AG09319 (cell line): ENCODE measurements around the gene IL1RAPL2.

Experiments
- DNase-seq: peaks from one replicate; pipeline ENCODE4 v3.0.0-alpha.2; 2010; ENCODE audit warnings: low read depth; ENCODE audit errors: extremely low read depth
- TF ChIP-seq, protein P1 (sequence below): IDR thresholded peaks from 2 replicates; pipeline ENCODE4 v1.5.1; 2011; ENCODE audit warnings: low read depth, mild to moderate bottlenecking, inconsistent platforms, low read length, moderate library complexity

IL1RAPL2 gene

DNA sequence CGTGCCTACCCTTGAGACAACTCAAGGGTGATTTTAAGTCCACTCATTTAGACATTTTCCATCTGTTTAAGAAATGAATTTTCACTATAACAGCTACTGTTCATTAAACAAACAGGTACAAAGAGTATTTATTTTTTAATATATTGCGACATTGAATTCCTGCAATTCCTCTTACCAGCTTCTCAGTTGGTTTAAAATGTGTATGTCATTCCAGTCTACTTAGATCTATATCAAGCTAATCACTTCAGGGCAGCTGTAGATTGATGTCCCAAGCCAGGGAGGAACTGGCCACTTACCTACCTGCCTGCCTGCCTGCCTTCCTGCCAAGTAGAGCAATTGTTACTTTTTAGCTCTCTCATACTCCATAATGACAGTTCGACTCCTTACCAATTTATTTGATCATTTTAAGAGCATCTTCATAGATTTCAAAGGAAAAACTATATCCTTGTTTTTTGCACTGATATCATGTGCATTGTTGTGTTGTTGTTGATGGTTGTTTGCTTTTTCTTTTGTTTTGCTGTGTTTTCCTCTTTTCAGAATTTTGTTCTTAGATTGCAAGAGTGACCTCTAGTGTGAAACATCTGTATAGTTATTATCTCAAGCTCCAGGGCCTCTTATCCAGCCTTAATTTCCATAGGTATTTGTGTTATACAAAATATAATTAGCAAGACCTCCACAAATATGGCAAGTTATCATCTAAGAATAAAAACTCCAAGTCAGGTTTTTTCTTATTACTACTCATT, 1135.5 kb downstream of the IL1RAPL2 start:
- no peak for DNase-seq
- TF ChIP-seq, protein P1, sequence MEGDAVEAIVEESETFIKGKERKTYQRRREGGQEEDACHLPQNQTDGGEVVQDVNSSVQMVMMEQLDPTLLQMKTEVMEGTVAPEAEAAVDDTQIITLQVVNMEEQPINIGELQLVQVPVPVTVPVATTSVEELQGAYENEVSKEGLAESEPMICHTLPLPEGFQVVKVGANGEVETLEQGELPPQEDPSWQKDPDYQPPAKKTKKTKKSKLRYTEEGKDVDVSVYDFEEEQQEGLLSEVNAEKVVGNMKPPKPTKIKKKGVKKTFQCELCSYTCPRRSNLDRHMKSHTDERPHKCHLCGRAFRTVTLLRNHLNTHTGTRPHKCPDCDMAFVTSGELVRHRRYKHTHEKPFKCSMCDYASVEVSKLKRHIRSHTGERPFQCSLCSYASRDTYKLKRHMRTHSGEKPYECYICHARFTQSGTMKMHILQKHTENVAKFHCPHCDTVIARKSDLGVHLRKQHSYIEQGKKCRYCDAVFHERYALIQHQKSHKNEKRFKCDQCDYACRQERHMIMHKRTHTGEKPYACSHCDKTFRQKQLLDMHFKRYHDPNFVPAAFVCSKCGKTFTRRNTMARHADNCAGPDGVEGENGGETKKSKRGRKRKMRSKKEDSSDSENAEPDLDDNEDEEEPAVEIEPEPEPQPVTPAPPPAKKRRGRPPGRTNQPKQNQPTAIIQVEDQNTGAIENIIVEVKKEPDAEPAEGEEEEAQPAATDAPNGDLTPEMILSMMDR: no peak; the same call in 1 of the 2 replicates

DNA sequence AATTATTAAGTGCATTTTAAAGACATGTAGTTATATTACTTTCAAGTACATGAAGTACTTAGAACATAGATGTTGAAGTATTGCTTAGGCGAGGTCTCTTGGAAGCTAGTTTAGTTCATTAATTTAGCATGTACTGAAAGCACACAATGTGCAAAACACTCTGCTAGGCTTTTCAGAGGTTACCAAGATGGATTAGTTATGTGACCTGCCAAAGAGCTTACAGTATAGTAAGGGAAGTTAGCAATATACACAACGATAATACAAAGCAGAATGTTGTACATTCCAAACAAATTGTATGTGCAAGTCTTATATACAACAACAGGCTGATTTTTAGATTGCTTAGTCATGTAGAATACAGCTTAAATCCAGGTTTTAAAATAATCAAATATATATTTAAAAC, 1137.9 kb downstream of the IL1RAPL2 start:
- no peak for DNase-seq
- TF ChIP-seq, protein P1: no peak

DNA sequence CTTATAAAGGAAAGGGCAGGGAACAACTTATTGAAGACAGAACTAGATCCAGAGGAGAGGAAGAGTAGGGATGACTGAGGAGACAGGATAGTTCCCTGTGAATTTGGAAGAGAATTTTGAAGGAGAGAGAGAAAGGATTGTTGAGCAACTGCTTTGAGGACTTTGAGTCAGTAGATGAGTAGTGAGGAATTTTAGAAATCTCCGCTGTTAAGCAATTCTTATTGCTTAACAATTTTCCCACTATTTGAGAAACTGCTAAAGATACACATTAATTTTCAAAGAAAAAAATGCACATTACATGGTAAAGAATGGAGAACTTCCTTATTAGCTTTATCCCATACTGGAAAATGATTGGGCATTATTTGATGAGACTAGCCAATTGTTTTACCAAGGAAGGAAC, 1140.0 kb downstream of the IL1RAPL2 start:
- TF ChIP-seq, protein P1: no peak
- DNase-seq: no peak

DNA sequence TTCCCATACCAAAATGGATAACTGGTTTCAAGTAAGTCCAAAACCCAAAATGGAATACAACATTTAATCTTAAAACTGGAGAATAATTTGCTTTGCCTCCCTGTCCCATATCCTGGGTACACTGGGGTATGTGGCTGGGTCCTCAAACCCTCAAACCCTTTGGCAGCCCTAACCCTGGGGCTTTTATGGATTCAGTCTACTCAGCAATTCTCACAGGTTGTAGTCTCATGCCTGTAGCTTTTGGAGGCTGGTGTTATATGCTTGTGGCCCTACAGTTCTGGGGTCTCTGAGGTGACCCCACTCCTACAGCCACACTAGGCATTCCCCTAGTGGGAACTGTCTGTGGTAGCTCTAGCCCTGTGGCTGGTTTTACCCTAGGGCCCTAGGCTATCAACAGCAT, 1145.8 kb downstream of the IL1RAPL2 start:
- TF ChIP-seq, protein P1: no peak
- no peak for DNase-seq

DNA sequence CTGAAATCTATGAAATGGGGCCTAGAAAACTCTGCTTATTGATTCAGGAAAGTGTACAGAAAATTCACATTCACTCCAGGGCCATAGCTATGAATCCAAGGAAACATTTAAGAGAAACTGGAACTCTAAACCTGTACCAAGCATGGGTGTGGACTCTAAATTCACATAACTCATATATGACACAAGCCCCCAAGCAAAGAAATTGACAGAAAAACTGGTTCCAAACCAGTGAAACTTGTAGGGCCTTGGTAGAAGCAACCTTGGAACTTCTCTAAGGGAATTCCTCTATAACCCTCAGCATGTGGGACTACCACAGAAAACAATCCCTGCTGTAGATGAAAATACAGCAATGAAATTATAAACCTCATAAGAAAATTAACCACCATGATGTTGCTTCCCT, 1149.7 kb downstream of the IL1RAPL2 start:
- TF ChIP-seq, protein P1: no peak
- no peak for DNase-seq

DNA sequence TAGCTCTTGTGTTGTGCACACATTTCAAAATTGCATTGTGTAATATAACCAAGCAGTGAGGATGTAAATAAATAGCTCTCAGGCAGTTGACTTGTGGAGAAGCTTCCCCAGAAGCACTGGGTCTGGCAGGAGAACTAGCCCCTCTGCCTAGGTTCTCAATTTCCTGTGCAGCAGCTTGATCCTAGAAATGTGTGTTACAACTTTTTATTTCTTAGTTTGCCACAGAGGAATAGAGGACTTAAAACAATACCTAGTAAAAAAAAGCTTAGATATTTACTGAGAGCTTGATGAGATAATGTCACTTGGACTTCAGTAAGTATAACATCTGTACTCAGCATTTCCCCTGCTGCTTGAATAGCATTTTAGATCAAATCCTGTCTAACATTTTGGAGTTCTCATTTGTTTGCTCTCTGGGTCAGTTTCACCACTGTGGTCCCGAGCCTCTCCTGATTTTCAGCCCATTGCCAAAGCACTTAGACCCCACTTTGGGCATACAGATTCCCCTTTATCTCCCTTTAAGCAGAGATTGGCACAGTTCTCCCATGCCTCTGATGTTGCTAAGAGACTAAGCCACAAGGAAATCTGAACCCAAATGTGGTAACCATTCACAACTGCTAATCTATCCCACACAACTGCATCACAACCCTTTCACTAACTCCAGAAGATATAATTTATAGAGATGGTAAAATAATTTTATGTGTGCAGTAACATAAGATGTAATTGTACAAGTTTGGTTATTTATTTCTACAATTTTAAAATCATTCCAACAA, 1158.2 kb downstream of the IL1RAPL2 start:
- DNase-seq: no peak
- TF ChIP-seq, protein P1: no peak

DNA sequence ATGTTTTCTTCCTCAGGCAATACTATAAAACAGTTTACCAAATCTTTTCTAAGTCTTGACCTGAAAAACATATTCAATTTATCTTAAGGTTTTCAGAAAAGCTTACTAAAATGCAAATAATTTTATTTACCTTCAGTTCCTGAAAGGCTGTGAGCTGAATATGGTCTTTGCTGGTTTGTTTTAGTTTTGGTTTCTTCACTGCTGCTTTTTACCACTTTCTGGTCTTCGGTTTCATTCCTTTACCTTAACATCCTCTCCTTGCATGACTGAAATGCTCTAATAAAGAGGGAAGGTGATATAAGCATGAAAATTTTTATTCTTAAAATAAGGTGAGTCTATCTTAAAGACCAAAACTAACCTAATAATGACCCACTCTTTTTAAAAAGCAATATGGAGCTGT, 1159.2 kb downstream of the IL1RAPL2 start:
- TF ChIP-seq, protein P1: no peak
- DNase-seq: no peak
